Aorta (tissue), 5 donors: Measurements from ENCODE around the gene INTS11. TPM values are rescaled to one million over a fixed set of nuclear protein-coding genes. Genes with fewer than 3 reads are reported as not detected.
A peak's percentile ranks its signal among the peaks of the same experiment; 100 is the strongest.
"Not testable (repeated sequence)": the region's sequence is repeated elsewhere in the genome, so short reads cannot be mapped to it uniquely, and the experiment has no call there.

Experiments
- ATAC-seq: fragments of 200-7000 bp; cut with Tn5 transposase; one replicate; pipeline ENCODE4 v1.9.1; 2022; ENCODE audit warnings: moderate library complexity; ENCODE audit not compliant: low FRiP score
- DNase-seq, 2 donors: peaks; one replicate each; pipeline ENCODE4 v3.0.0-alpha.2; 2020
- H3K27ac ChIP-seq, 2 donors: one replicate each; pipeline ENCODE4 v1.5.1; 2013; ENCODE audit warnings: low read length in 2 of 2, mild to moderate bottlenecking in 2 of 2, moderate library complexity in 2 of 2, control low read depth in 1 of 2, inconsistent platforms in 1 of 2, low read depth in 1 of 2
- H3K27me3 ChIP-seq, 2 donors: one replicate each; pipeline ENCODE4 v1.6.1; 2013; ENCODE audit warnings: control low read depth in 1 of 2, low read length in 1 of 2, mild to moderate bottlenecking in 1 of 2, moderate library complexity in 1 of 2; ENCODE audit not compliant: insufficient read depth in 2 of 2, control insufficient read depth in 1 of 2
- H3K36me3 ChIP-seq, 2 donors: one replicate each; pipeline ENCODE4 v1.6.1; 2013; ENCODE audit warnings: control low read depth in 1 of 2, low read length in 1 of 2, mild to moderate bottlenecking in 1 of 2; ENCODE audit not compliant: insufficient read depth in 2 of 2, control insufficient read depth in 1 of 2
- H3K4me1 ChIP-seq, 2 donors: one replicate each; pipeline ENCODE4 v1.6.1; 2013; ENCODE audit warnings: low read length in 2 of 2, control low read depth in 1 of 2, mild to moderate bottlenecking in 1 of 2, moderate library complexity in 1 of 2; ENCODE audit not compliant: insufficient read depth in 2 of 2, control insufficient read depth in 1 of 2
- H3K4me3 ChIP-seq, 2 donors: one replicate each; pipeline ENCODE4 v1.5.1; 2013; ENCODE audit warnings: low read length in 2 of 2, control low read depth in 1 of 2, mild to moderate bottlenecking in 1 of 2
- H3K9me3 ChIP-seq: one replicate; pipeline ENCODE4 v1.6.1; 2013; ENCODE audit warnings: mild to moderate bottlenecking, low read length; ENCODE audit not compliant: control insufficient read depth
- WGBS, 2 donors: extraction: QIAGEN DNeasy Blood & Tissue Kit; methylation state at CpG; one replicate each; pipeline ENCODE4 v1.1.7; 2013; 5-methylcytosine and 5-hydroxymethylcytosine counted together
- intact Hi-C, 2 donors: fragments of 100-400 bp; cut with DNase I; formaldehyde crosslinking; loops; one replicate each; pipeline versions ENCODE4 v1.14.2 to v1.15.0; 2022
- long read RNA-seq, 2 donors: library from polyadenylated mRNA; unstranded; transcript quantifications; one replicate each; pipeline ENCODE4 v2.0.0, GENCODE V29; 2020 to 2021
- polyA plus RNA-seq, 2 donors: library from polyadenylated mRNA; stranded (reverse); fragments of 200-250 nt; gene quantifications; one replicate each; pipeline ENCODE4 v1.2.3, GENCODE V29; 2013
- total RNA-seq, 2 donors: library from RNA; stranded (reverse); fragmentation: NEBNext Ultra II Directional; extraction: Animal tissue kit (Norgen Biotek cat#: 25700); gene quantifications; one replicate each; pipeline ENCODE4 v1.2.1, GENCODE V29; 2021
- donor health status: healthy with polysubstance abuse.
- donor health status: Bipolar disorder and iron deficiency.
- donor health status: DM: no; HTN: no; CAD: no.
- donor health status: DM: no; HTN: no; CAD: no.
- donor health status: DM: yes; HTN: yes; CAD: no.

INTS11 gene
- total RNA-seq = 100 to 1,000 TPM; 114 to 121 TPM
- 100 to 1,000 TPM in 1 of 2 donors, 10 to 100 TPM in 1; 48.0 to 995 TPM for polyA plus RNA-seq
- long read RNA-seq, donor 1, transcript INTS11-208 (17 exons, 2,148 nt) = major isoform, 151 of 301 reads
- long read RNA-seq, donor 1, partial matches to known transcripts = 88 of 301 reads
- long read RNA-seq, donor 1, other reads (novel, unspliced or antisense) = 55 of 301 reads
- long read RNA-seq, donor 2, transcript INTS11-208 (17 exons, 2,148 nt) = major isoform, 15 of 35 reads
- long read RNA-seq, donor 2, partial matches to known transcripts = 14 of 35 reads
- long read RNA-seq, donor 2, other reads (novel, unspliced or antisense) = 5 of 35 reads

DNA sequence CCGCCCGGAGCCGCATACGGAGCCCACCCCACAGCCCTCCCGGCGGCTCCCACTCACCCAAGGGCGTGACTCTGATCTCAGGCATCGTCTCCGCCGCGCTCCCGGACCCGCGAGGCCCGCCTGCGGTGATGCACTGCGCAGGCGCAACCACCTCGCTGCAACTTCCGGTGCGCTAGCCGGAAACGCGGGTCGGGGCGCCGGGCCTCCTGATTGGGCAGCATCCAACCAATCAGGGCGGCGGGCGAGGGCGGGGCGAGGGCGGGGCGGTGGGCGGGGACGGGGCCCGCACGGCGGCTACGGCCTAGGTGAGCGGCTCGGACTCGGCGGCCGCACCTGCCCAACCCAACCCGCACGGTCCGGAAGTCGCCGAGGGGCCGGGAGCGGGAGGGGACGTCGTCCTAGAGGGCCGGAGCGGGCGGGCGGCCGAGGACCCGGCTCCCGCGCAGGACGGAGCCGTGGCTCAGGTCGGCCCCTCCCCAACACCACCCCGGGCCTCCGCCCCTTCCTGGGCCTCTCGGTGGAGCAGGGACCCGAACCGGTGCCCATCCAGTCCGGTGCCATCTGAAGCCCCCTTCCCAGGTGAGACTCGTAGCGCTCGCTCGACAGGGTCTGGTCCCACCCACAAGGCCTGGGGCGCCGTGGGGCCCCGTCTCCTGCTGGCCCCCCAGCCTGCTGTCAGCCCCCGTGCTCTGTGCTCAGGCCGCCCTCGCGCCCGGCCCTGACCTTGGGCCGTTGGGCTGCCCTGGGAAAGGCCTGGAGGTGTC lies at the start of gene INTS11, which contains the start of gene CPTP:
Gene INTS11 (minus strand): TSS at position 137 of the 764 bp plus-strand sequence. CDS start 52 bp downstream, at position 85.
Gene CPTP (plus strand): TSS at position 279 of the 764 bp plus-strand sequence. CDS start 2,109 bp downstream, outside the sequence.
- no peaks in the 10 kb centered on the region for H3K36me3 ChIP-seq
- peak within 1 kb of the TSS; percentile 84 to 89 for H3K4me3 ChIP-seq
- peak within 1 kb of the TSS in 1 of 2 donors; percentile 13 for H3K27ac ChIP-seq
- ATAC-seq (peak; percentile 89), DNase-seq (peak; percentile 97 to 98)
- intact Hi-C loops = no loop called here
- 1% methylated on average over 63 to 84 of the region's 84 CpGs for WGBS, 2 donors
- no peaks in the 10 kb centered on the region for H3K27me3 ChIP-seq
- no peaks in the 10 kb centered on the region for H3K9me3 ChIP-seq
- H3K4me1 ChIP-seq = no peaks in the 10 kb centered on the region

DNA sequence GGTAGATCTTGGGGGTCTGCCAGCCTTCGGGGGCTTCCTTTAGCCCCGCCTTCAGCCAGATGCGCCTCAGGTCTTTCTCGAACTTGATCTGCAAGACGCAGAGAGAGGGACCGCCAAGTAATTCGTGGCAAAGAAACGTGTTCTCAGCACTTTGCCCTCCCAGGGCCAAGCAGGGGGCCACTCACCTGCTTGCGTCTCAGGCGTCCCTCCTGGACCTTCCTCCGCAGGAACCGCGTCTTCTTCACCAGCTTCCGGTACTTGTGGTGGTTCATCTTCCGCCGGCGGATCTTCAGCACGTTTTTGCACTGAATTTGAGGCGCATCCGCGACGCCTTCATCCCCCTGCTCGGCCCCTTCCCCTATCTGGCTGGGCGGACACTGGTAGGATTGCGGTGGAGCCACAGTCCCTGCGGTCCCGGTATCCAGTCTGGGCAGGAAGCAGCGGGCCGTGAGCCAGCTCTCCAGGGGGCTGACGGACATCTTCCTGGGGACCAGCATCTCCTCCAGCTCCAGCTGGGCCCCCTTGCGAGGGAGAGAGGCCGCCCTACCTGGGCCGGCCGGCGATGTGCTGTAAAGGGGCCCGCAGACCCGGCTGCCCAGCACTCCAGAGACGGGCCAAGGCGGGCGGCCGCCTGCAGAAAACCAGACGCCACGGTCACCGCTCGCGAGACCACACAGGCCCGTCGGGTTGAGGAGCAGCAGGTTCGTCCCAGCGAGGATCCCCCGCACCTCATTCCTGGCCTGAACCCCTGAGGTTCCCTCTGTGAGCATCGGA lies 49.5 kb upstream of the INTS11 start:
- 49% methylated on average over 51 to 52 of the region's 52 CpGs for WGBS, 2 donors

DNA sequence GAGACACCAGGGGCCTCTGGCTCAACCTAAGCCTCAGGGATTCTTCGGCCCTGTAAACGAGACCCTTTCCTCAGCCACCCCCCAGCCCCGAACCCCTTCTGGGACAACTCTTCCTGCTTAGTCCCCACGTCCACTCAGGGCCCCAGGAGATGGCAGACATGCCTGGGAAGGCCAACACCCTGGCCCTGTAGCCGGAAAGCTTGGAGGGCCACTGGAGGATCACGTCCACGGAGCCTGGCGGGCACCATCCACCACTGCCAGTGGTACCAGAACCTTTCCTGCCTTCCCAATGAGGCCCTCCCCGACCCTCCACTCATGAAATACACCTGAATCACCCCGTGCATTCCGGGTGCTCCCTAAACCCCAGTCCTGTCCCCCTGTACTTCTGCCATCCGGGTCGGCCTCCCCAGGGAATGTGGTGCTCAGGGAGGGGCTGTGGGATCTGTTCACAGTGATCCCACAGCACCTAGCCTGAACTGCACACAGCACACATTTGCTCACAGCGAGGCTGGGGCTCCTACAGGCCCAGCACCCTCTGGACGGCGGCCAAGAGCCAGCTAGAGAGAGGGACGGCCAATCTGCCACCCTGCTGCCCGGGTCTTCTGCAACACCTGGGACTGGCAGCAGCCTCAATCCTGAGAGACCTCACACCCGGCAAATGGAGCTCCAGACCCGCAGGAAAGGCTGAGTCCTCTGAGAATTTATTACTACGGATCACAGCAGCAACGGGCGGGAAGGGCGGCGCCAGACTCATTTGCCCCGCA lies 48.8 kb upstream of the INTS11 start:
- DNase-seq (no peak), ATAC-seq (no peak)
- Histone ChIP-seq H3K36me3 (no peaks in the 10 kb centered on the region), H3K9me3 (no peaks in the 10 kb centered on the region), H3K27ac (no peak overlapping the region), H3K4me3 (no peak overlapping the region), H3K4me1 (no peaks in the 10 kb centered on the region), H3K27me3 (no peaks in the 10 kb centered on the region)
- WGBS, 2 donors = 83 to 85% methylated on average over 26 of the region's 26 CpGs
- intact Hi-C loops = loop anchor here in 1 of 2 donors (2.0 kb wide), 1 partner anchor 24 kb away; the partner anchor contains the start of gene DVL1

More for the DNA sequence above, 49.5 kb upstream of the INTS11 start:
- Histone ChIP-seq H3K27me3 (no peaks in the 10 kb centered on the region), H3K4me3 (peak overlapping the region; percentile 61 to 69), H3K36me3 (no peaks in the 10 kb centered on the region), H3K9me3 (no peaks in the 10 kb centered on the region), H3K4me1 (no peaks in the 10 kb centered on the region), H3K27ac (no peak overlapping the region)
- ATAC-seq = no peak
- intact Hi-C loops = loop anchor here in 1 of 2 donors (2.0 kb wide), 1 partner anchor 25 kb away; the partner anchor contains the start of gene DVL1
- DNase-seq = peak in 1 of 2 donors; percentile 51

DNA sequence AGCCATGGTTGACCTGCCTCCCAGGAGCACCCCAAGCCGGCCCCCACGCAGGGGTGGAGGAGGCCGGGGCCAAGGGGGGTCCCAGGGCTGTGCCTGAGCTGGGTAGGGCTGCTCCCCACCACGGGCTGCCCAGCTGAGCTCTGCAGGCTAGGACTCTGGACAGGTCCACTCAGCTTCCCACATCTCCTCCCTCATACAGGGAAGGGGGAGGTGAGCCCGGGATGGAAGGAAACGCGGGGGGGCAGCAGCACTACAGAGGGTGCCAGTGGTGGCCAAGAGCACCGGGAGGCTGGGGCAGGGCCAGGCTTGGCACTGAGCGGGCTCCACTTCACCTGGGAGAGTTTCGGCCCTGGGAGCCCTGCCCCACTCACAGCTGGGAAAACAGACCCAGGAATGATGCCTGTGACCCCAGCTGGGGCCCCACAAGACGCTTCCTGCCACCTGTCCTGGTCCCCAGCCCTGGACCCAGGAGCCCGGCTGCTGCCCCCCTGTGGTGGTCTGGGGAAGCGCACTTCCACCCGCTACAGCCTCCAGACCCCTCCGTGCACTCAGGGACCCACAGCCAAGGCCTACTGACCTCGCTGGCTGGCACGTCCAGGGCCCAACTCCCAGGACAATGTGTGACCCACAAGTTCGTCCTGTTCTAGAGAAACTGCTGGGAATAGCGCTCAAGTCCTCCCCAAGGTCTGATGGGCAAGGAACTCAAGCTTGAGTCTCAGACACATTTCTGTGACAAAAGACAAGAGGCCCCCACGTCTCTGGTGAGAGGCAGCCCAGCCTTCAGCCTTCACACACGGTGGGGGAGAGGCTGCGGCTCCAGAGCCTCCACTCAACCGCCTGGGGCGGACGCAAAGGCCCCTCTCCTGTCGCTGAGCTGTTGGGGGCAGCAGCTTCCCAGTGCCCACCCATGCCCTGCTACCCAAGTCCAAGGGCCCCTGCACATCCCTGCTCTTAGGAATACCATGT lies 47.6 kb upstream of the INTS11 start:
- Histone ChIP-seq H3K27ac (no peak overlapping the region), H3K9me3 (no peaks in the 10 kb centered on the region), H3K36me3 (no peaks in the 10 kb centered on the region), H3K27me3 (no peaks in the 10 kb centered on the region), H3K4me1 (no peaks in the 10 kb centered on the region), H3K4me3 (no peak overlapping the region)
- peak; percentile 64 for ATAC-seq
- 28 to 29% methylated on average over 23 to 26 of the region's 26 CpGs for WGBS, 2 donors
- intact Hi-C loops = loop anchor here (1.0 to 2.0 kb wide), 2 partner anchors 23 kb away; partner anchors contain the start of gene DVL1 (in 2 of the 2)
- DNase-seq = peak; percentile 77 to 92

DNA sequence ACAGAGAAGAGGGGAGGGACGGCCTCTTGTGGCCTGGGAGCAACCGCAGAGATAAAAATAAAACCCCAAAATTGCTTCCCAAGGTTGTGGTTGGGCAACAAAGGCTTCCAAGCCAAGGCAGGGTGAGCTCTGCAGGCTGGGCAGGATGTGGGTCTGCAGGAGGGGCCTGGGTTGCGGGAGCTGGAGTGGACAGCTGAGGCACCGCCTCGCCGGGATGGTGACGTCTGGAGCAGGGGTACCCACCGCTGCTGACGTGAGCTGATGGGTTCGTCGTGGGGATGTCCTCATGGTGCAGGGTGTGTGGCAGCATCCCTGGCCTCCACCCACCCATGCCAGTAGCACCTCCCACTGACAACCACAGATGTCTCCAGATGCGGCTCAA lies 46.9 kb upstream of the INTS11 start:
- intact Hi-C loops = no loop called here
- 68 to 69% methylated on average over 12 of the region's 12 CpGs for WGBS, 2 donors

DNA sequence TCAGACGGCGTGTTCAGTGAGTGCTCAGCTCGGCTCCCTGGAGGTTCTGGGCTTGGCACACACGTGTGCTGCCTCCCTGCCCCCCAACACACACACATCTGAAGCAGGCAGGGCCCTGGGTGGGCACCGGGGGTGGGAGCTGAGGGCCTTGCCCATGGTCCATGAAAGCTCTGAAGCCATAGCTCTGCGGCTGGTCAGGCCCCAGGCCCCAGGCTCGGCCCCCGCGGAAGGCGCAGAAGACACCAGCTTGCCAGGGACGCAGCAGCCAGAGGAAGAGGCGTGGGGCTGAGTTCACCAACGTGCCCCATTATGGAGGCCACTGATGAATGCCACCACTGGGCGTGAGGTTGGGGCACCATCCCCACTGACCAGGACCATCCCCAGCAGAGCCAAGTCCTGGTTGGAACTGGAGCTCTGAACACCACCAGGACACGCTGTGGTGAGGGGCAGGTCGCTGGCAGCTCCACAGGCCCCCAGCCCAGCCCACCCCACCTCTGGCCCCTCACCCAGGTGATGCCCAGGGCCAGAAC lies 46.4 kb upstream of the INTS11 start:
- Histone ChIP-seq H3K36me3 (no peaks in the 10 kb centered on the region), H3K4me1 (no peaks in the 10 kb centered on the region), H3K4me3 (no peak overlapping the region), H3K9me3 (no peaks in the 10 kb centered on the region), H3K27ac (no peak overlapping the region), H3K27me3 (no peaks in the 10 kb centered on the region)
- whole genome bisulfite sequencing, 2 donors = 79 to 80% methylated on average over 13 to 16 of the region's 16 CpGs
- intact Hi-C loops = no loop called here
- DNase-seq (no peak), ATAC-seq (no peak)

More for the DNA sequence above, 46.9 kb upstream of the INTS11 start:
- Histone ChIP-seq H3K4me1 (no peaks in the 10 kb centered on the region), H3K27ac (no peak overlapping the region), H3K27me3 (no peaks in the 10 kb centered on the region), H3K36me3 (no peaks in the 10 kb centered on the region), H3K4me3 (no peak overlapping the region), H3K9me3 (no peaks in the 10 kb centered on the region)
- no peak for ATAC-seq
- DNase-seq = no peak

DNA sequence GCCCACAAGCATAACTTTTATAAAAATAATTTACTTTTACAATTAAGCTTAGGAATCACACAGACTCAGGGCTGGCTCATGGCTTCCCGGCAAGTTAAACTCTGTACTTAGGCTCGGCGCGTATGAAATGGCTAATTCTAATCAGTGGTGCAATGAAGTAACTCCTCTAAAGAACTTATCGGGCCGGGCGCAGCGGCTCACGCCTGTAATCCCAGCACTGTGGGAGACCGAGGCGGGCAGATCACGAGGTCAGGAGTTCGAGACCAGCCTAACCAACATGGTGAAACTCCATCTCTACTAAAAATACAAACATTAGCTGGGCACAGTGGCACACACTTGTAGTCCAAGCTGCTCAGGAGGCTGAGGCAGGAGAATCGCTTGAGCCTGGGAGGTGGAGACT lies 45.6 kb upstream of the INTS11 start:
- not testable (repeated sequence) for H3K4me3 ChIP-seq

More for the DNA sequence above, 45.6 kb upstream of the INTS11 start:
- 91 to 93% methylated on average over 14 of the region's 14 CpGs for WGBS, 2 donors
- DNase-seq, H3K27ac ChIP-seq, ATAC-seq, intact Hi-C loops, H3K9me3 ChIP-seq, H3K36me3 ChIP-seq, H3K4me1 ChIP-seq, H3K27me3 ChIP-seq: not testable (repeated sequence)
